Bronchial epithelial cell (primary cell): ENCODE data around the gene NAMPT. TPM values are rescaled to one million over a fixed set of nuclear protein-coding genes. Genes with fewer than 3 reads are reported as not detected.

Source experiments
- DNase-seq: peaks from one replicate; pipeline ENCODE4 v3.0.0-alpha.2; 2010; ENCODE audit warnings: low read depth
- FAIRE-seq: peaks from 2 replicates; lab custom pipeline; 2011; peaks lifted over from hg19 to GRCh38; lab: Jason Lieb, UNC
- H3K27me3 ChIP-seq: 2 replicates; pipeline ENCODE4 v1.5.1; 2011; ENCODE audit warnings: low read length; ENCODE audit not compliant: control insufficient read depth, insufficient read depth
- H3K36me3 ChIP-seq: 2 replicates; pipeline ENCODE4 v1.5.1; 2011; ENCODE audit warnings: low read length; ENCODE audit not compliant: control insufficient read depth, insufficient read depth
- H3K4me3 ChIP-seq: 2 replicates; pipeline ENCODE4 v1.5.1; 2011; ENCODE audit warnings: mild to moderate bottlenecking, low read depth, low read length, control low read depth
- CTCF ChIP-seq: IDR thresholded peaks from 2 replicates; pipeline ENCODE4 v1.5.1; 2011; ENCODE audit warnings: mild to moderate bottlenecking, moderate library complexity, low read length, control low read depth, inconsistent platforms; ENCODE audit not compliant: insufficient read depth, severe bottlenecking
- total RNA-seq: library from RNA; depleted of rRNA; stranded (reverse); fragments of >200 nt; gene quantifications from 2 replicates; pipeline ENCODE4 v1.2.1, GENCODE V29; 2014

The NAMPT gene
- total RNA-seq, 1 donor from 2014 or later: 175 TPM

- TF ChIP-seq CTCF: no peak
- H3K27me3 ChIP-seq: no peaks in the 10 kb centered on the region
- peak overlapping the region; percentile 67 for H3K4me3 ChIP-seq
- H3K36me3 ChIP-seq: no peaks in the 10 kb centered on the region
- FAIRE-seq: no peak
- peak; percentile 93 for DNase-seq
Observed at GRCh38 chr7:106285051-106285854, 470 bp upstream of the NAMPT start.

- FAIRE-seq: no peak
- Histone ChIP-seq H3K36me3 (no peaks in the 10 kb centered on the region), H3K4me3 (peak overlapping the region; percentile 67), H3K27me3 (no peaks in the 10 kb centered on the region)
- DNase-seq: peak; percentile 38
- no peak for TF ChIP-seq CTCF
Observed at GRCh38 chr7:106283831-106284713, 711 bp downstream of the NAMPT start.

GRCh38 chr7:106283501-106283830 lies 1.3 kb downstream of the NAMPT start:
- no peaks in the 10 kb centered on the region for H3K27me3 ChIP-seq
- peak overlapping the region; percentile 67 for H3K4me3 ChIP-seq
- no peak for FAIRE-seq
- TF ChIP-seq CTCF: no peak
- DNase-seq: no peak
- H3K36me3 ChIP-seq: no peaks in the 10 kb centered on the region

- Histone ChIP-seq H3K4me3 (peak overlapping the region; percentile 67), H3K36me3 (peaks cover 2% of the 10 kb centered on the region), H3K27me3 (no peaks in the 10 kb centered on the region)
- DNase-seq (no peak), FAIRE-seq (no peak)
- no peak for TF ChIP-seq CTCF
Observed at GRCh38 chr7:106282852-106283251, 1.9 kb downstream of the NAMPT start.

GRCh38 chr7:106282390-106282789 lies 2.4 kb downstream of the NAMPT start:
- no peak for FAIRE-seq

More at GRCh38 chr7:106282390-106282789, 2.4 kb downstream of the NAMPT start:
- TF ChIP-seq CTCF: no peak
- no peak for DNase-seq
- Histone ChIP-seq H3K36me3 (peaks cover 3% of the 10 kb centered on the region), H3K4me3 (peak overlapping the region; percentile 67), H3K27me3 (no peaks in the 10 kb centered on the region)
